ENCODE results near the gene HRH1.

The HRH1 gene

DNA sequence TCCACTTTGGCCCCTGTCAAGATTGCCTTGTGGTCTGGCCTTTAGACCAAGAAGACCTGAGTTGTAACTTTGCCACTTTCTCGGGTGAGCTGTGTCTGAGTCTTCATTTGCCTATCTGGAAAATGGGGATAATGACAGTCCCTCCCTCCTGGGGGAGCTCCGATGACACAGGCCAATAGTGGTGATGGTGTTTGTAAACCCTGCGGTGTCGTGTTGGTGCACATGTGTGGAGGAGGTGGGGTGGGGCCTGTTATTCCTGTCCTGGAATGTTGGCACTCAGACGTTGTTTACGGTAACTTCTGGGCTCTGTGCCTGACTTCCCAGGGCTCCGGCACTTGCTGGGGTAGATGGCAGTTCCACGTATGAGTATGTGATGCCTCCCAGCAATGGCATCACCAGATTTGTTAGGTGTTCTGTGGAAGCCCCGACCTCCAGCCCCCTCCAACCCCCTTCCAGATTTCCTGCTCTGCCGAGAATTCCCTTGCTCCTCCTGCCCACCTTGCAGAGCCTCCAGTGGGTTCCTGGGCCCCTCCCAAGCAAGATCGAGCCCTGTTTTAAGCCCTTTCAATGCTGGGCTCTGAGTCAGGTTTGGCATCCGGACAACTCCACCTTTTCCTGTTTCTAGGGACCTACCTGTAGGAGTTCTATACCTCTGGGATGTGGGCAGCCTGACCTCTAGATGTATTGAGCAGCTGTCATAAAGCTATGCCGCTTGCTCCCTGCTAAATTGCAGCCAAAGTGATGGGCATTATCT, 31.4 kb downstream of the HRH1 start:
- H3K4me3 ChIP-seq (ENCODE audit: low read depth, low read length, poor library complexity, severe bottlenecking), result no peak overlapping the region
- H3K27me3 ChIP-seq (ENCODE audit: insufficient read depth, low read length), result no peaks in the 10 kb centered on the region
- no peaks in the 10 kb centered on the region for H4K20me1 ChIP-seq (ENCODE audit: insufficient read depth, low read length)
- H3K9me3 ChIP-seq (ENCODE audit: low read length), result no peaks in the 10 kb centered on the region
- no peak overlapping the region for H2AFZ ChIP-seq (ENCODE audit: low read length)
- no peaks in the 10 kb centered on the region for H3K9me2 ChIP-seq (ENCODE audit: low read depth, low read length)
- no peak overlapping the region for H3K27ac ChIP-seq (ENCODE audit: low read depth, low read length, poor library complexity, severe bottlenecking)
- H3K79me2 ChIP-seq (ENCODE audit: insufficient read depth, low read length), result no peaks in the 10 kb centered on the region
- H3F3A ChIP-seq (ENCODE audit: insufficient read depth, low read length), result no peaks in the 10 kb centered on the region
- H3K36me3 ChIP-seq (ENCODE audit: insufficient read depth, low read length), result no peaks in the 10 kb centered on the region
- TF ChIP-seq, protein P1, sequence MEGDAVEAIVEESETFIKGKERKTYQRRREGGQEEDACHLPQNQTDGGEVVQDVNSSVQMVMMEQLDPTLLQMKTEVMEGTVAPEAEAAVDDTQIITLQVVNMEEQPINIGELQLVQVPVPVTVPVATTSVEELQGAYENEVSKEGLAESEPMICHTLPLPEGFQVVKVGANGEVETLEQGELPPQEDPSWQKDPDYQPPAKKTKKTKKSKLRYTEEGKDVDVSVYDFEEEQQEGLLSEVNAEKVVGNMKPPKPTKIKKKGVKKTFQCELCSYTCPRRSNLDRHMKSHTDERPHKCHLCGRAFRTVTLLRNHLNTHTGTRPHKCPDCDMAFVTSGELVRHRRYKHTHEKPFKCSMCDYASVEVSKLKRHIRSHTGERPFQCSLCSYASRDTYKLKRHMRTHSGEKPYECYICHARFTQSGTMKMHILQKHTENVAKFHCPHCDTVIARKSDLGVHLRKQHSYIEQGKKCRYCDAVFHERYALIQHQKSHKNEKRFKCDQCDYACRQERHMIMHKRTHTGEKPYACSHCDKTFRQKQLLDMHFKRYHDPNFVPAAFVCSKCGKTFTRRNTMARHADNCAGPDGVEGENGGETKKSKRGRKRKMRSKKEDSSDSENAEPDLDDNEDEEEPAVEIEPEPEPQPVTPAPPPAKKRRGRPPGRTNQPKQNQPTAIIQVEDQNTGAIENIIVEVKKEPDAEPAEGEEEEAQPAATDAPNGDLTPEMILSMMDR (IDR thresholded peaks at IDR 0.05; ENCODE audit: low read length), result no peak
- no peak for TF ChIP-seq EZH2 (IDR thresholded peaks at IDR 0.05; ENCODE audit: borderline replicate concordance, low read length)
- no peak overlapping the region for H3K4me2 ChIP-seq (ENCODE audit: low read length)
- no peak overlapping the region for H3K9ac ChIP-seq (ENCODE audit: low read length)
- no peaks in the 10 kb centered on the region for H3K4me1 ChIP-seq (ENCODE audit: insufficient read depth, low read length, severe bottlenecking)

DNA sequence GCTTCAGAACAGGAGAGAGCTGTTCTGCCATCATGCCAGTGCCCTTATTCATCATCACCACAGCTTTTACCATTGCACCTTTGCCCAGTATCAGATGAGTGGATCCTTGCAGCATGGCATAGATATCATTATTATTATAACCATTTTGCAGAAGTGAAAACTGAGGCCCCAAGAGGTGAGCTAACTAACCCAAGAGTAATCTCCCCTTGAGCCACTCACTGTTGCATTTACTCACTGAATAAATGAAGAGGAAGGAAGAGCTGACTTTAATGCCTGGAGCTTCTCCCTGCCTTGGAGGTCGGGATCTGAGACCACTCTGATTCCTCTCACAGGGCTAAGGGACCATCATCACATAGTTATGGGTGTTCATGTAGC, 32.0 kb downstream of the HRH1 start:
- no peak overlapping the region for H3K4me2 ChIP-seq (ENCODE audit: low read length)
- H4K20me1 ChIP-seq (ENCODE audit: insufficient read depth, low read length), result no peaks in the 10 kb centered on the region
- H3K27ac ChIP-seq (ENCODE audit: low read depth, low read length, poor library complexity, severe bottlenecking), result no peak overlapping the region

DNA sequence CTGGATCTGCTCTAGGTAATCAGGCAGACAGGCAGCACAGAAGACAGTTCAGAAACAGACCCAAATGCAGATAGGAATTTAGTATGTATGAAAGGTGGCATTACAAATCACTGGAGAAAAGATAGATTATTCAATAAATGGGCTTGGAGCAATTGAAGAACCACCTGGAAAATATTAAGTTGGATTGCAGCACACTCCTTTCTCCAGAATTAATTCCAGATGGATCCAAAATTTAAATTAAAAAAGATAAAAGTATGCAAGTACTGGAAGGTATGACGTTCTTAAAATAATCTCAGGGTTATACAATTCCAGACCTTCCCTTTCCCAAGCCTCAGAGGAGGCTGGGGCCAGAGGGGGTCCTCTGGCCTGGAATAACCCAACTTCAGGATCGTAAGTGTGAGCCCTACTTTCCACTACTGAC, 32.5 kb downstream of the HRH1 start:
- no peaks in the 10 kb centered on the region for H3K79me2 ChIP-seq (ENCODE audit: insufficient read depth, low read length)
- H3K9me3 ChIP-seq (ENCODE audit: low read length), result no peaks in the 10 kb centered on the region
- no peaks in the 10 kb centered on the region for H3K4me1 ChIP-seq (ENCODE audit: insufficient read depth, low read length, severe bottlenecking)
- H4K20me1 ChIP-seq (ENCODE audit: insufficient read depth, low read length), result no peaks in the 10 kb centered on the region
- H3K4me3 ChIP-seq (ENCODE audit: low read depth, low read length, poor library complexity, severe bottlenecking), result no peak overlapping the region
- TF ChIP-seq, protein P1 (IDR thresholded peaks at IDR 0.05; ENCODE audit: low read length), result no peak
- TF ChIP-seq EZH2 (IDR thresholded peaks at IDR 0.05; ENCODE audit: borderline replicate concordance, low read length), result no peak
- H3K9me2 ChIP-seq (ENCODE audit: low read depth, low read length), result no peaks in the 10 kb centered on the region
- H2AFZ ChIP-seq (ENCODE audit: low read length), result no peak overlapping the region
- H3K27ac ChIP-seq (ENCODE audit: low read depth, low read length, poor library complexity, severe bottlenecking), result no peak overlapping the region
- H3K36me3 ChIP-seq (ENCODE audit: insufficient read depth, low read length), result no peaks in the 10 kb centered on the region
- H3K27me3 ChIP-seq (ENCODE audit: insufficient read depth, low read length), result no peaks in the 10 kb centered on the region
- H3F3A ChIP-seq (ENCODE audit: insufficient read depth, low read length), result no peaks in the 10 kb centered on the region
- no peak overlapping the region for H3K9ac ChIP-seq (ENCODE audit: low read length)
- no peak overlapping the region for H3K4me2 ChIP-seq (ENCODE audit: low read length)

More for the DNA sequence above, 32.0 kb downstream of the HRH1 start:
- no peaks in the 10 kb centered on the region for H3K79me2 ChIP-seq (ENCODE audit: insufficient read depth, low read length)
- H3K4me3 ChIP-seq (ENCODE audit: low read depth, low read length, poor library complexity, severe bottlenecking), result no peak overlapping the region
- H2AFZ ChIP-seq (ENCODE audit: low read length), result no peak overlapping the region
- no peaks in the 10 kb centered on the region for H3K4me1 ChIP-seq (ENCODE audit: insufficient read depth, low read length, severe bottlenecking)
- no peaks in the 10 kb centered on the region for H3F3A ChIP-seq (ENCODE audit: insufficient read depth, low read length)
- TF ChIP-seq, protein P1 (IDR thresholded peaks at IDR 0.05; ENCODE audit: low read length), result no peak
- no peak for TF ChIP-seq EZH2 (IDR thresholded peaks at IDR 0.05; ENCODE audit: borderline replicate concordance, low read length)
- no peaks in the 10 kb centered on the region for H3K9me2 ChIP-seq (ENCODE audit: low read depth, low read length)
- no peak overlapping the region for H3K9ac ChIP-seq (ENCODE audit: low read length)
- H3K9me3 ChIP-seq (ENCODE audit: low read length), result no peaks in the 10 kb centered on the region
- no peaks in the 10 kb centered on the region for H3K27me3 ChIP-seq (ENCODE audit: insufficient read depth, low read length)
- H3K36me3 ChIP-seq (ENCODE audit: insufficient read depth, low read length), result no peaks in the 10 kb centered on the region
